Progenitor cell of endocrine pancreas (in vitro differentiated cells): Measurements from ENCODE around the gene TIMM44. TPM values are rescaled to one million over a fixed set of nuclear protein-coding genes. Genes with fewer than 3 reads are reported as not detected.

ENCODE experiments used
- DNase-seq: peaks from one replicate; pipeline ENCODE4 v3.0.0; 2021; ENCODE audit warnings: low spot score; ENCODE audit not compliant: unreplicated experiment
- H3K27ac Mint-ChIP-seq: 2 replicates; pipeline ENCODE4 v1.8.0; 2021; ENCODE audit warnings: mild to moderate bottlenecking, moderate library complexity, mixed read lengths
- H3K27me3 Mint-ChIP-seq: 2 replicates; pipeline ENCODE4 v1.8.0; 2021; ENCODE audit warnings: mixed read lengths
- H3K36me3 Mint-ChIP-seq: 2 replicates; pipeline ENCODE4 v1.8.0; 2022; ENCODE audit warnings: mixed read lengths; ENCODE audit not compliant: insufficient read depth
- H3K4me1 Mint-ChIP-seq: 2 replicates; pipeline ENCODE4 v1.8.0; 2021; ENCODE audit warnings: low read depth, mixed read lengths
- H3K4me3 Mint-ChIP-seq: 2 replicates; pipeline ENCODE4 v1.8.0; 2021; ENCODE audit warnings: low read depth, mild to moderate bottlenecking, moderate library complexity, mixed read lengths
- H3K9me3 Mint-ChIP-seq: 2 replicates; pipeline ENCODE4 v1.8.0; 2021; ENCODE audit warnings: low read depth, mixed read lengths
- total RNA-seq: library from RNA; stranded (reverse); gene quantifications from 2 replicates; pipeline ENCODE4 v1.2.1, GENCODE V29; 2021
- TF ChIP-seq, protein P1 (sequence below): fragments of 200-600 bp; sonication (generic); IDR thresholded peaks from one replicate; pipeline ENCODE4 v1.5.0; 2021; ENCODE audit warnings: antibody characterized with exemption, mild to moderate bottlenecking; ENCODE audit not compliant: unreplicated experiment

The TIMM44 gene
- total RNA-seq, 1 donor from 2014 or later, result 75.2 TPM

DNA sequence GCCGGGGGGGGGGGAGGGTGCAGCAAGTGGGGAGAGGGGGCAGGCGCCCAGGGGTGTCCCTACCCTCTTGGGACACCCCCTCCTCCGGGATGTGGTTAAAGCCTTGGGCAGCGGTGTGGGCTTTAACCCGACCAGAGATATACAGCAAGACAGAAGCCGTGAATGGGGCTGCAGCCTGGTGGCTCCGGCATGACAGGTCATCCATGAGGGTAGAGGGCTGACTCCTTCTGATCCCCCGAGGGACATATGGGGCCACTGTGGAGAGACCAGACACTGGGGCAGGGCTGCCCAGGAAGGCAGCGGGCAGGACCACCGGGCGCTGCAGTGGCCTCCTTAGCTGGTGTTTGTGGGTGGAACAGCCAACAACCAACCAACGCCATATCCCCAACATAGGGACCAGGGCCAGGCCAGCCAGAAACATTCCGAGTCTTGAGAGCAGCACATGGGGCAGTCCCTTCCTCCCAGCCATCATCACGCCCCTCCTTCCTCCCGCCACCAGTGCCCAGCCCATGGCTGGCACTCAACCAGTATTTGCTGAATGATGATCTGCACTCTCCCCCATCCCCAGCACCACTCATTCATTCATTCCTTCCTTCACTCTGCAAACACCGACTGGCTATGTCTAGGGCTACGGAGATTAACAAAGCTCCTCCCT is 43.8 kb upstream of the TIMM44 start:
- Mint-ChIP-seq H3K9me3 (no peaks in the 10 kb centered on the region), H3K27ac (no peak overlapping the region), H3K36me3 (peaks cover 21% of the 10 kb centered on the region), H3K4me3 (no peak overlapping the region), H3K4me1 (no peaks in the 10 kb centered on the region), H3K27me3 (no peaks in the 10 kb centered on the region)
- TF ChIP-seq, protein P1, sequence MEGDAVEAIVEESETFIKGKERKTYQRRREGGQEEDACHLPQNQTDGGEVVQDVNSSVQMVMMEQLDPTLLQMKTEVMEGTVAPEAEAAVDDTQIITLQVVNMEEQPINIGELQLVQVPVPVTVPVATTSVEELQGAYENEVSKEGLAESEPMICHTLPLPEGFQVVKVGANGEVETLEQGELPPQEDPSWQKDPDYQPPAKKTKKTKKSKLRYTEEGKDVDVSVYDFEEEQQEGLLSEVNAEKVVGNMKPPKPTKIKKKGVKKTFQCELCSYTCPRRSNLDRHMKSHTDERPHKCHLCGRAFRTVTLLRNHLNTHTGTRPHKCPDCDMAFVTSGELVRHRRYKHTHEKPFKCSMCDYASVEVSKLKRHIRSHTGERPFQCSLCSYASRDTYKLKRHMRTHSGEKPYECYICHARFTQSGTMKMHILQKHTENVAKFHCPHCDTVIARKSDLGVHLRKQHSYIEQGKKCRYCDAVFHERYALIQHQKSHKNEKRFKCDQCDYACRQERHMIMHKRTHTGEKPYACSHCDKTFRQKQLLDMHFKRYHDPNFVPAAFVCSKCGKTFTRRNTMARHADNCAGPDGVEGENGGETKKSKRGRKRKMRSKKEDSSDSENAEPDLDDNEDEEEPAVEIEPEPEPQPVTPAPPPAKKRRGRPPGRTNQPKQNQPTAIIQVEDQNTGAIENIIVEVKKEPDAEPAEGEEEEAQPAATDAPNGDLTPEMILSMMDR, result no peak
- no peak for DNase-seq

DNA sequence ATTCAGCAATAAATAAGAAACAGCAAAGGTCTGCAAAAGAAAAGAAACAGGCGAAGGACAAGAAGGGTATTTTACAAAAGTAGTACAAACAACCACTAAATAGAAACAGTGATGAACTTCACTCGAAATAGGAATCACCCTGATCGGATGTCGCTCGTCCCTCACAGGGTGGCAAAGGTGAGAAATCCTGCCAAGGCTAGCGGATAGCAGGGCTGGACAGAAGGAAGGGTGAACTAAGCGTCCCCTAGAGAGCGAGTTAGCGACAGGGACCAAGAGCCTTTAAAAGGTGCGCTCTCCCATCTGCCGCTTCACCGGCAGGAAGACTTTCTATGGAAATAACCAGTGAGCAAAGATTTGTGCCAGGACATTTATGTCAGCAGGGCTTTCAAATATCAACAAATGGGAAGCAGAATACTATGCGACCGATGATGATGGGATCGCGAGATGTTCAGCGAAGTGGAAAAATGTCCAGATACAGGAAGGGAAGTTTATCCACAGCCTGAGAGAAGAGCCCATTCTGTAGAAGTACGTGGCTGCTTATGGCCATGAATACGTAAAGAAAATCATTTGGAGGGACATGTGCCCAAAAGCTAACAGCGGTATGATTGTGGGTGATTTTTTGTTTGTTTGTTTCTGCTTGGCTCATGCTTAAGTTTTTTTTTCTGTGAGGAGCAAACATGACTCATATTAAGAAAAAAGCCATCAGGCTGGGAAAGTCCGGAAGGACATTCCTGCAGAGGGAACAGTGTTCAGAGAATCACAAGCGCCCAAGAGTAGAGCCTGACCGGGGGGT is 43.1 kb upstream of the TIMM44 start:
- Mint-ChIP-seq H3K4me1 (no peaks in the 10 kb centered on the region), H3K27me3 (no peaks in the 10 kb centered on the region), H3K9me3 (no peaks in the 10 kb centered on the region), H3K4me3 (no peak overlapping the region), H3K36me3 (peaks cover 23% of the 10 kb centered on the region), H3K27ac (peak overlapping the region; percentile 34)
- TF ChIP-seq, protein P1, result no peak
- DNase-seq, result no peak

DNA sequence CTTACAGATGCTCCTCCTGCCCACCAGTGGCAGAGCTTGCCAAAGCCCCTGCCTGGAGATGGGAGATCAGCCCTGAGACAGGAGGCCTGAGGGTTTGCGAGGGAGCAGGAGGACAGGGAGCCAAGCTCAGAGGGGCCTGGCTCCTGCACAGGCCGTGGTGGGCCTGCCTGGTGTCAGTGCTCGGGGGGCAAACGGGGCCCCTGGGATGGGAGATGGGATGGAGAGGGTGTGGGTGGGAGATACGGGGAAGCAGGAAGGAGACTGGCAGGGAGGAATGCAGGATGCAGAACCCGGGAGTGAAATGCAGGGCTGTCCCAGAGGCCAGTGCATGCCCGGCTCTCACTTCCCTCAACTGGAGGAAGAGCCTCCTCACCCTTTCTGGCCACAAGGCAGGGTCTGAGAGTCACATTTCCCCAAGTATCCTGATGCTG is 42.0 kb upstream of the TIMM44 start:
- no peak for DNase-seq
- TF ChIP-seq, protein P1, result no peak
- Mint-ChIP-seq H3K36me3 (peaks cover 24% of the 10 kb centered on the region), H3K27me3 (no peaks in the 10 kb centered on the region), H3K4me3 (no peak overlapping the region), H3K27ac (no peak overlapping the region), H3K4me1 (no peaks in the 10 kb centered on the region), H3K9me3 (no peaks in the 10 kb centered on the region)

DNA sequence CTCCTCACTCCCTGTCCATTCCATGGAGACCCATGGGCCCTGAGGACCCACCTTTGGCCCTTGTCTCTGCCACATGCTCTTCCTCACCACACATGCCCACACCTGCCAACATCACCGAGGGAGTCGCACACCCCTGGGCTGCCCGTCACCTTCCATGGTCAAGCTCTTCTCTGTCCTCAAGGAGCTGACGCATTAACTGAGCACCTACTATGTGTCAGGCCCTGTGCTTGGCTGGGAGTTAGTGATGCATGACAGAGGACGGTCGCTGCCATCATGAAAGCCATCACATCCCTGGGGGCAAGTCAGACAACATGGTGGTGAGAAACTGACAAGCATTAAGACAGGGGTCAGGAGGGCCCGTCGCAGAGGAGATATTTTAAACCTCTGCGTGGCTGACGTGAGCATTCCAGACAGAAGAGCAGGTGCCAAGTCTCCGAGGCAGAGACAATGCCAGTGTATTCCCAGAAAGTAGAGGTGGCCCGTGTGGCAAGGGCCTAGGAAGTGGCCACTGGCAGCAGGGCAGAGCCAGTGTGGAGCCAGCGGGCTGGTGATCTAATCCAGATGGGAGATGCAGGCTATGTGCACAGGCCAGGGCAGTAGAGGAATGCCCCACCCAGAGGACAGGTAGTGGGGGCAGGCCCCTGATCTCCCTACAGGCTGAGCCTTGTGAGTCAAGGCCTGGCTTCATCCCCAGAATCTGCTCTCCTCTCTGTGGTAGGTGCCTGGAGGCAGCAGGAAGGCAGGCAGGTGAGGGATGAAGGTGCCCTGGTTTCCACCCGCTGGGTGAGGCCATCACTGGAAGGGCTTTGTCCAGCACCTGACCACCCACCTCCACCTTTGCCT is 40.8 kb upstream of the TIMM44 start:
- Mint-ChIP-seq H3K27ac (no peak overlapping the region), H3K4me3 (no peak overlapping the region), H3K36me3 (peaks cover 26% of the 10 kb centered on the region), H3K9me3 (no peaks in the 10 kb centered on the region), H3K4me1 (no peaks in the 10 kb centered on the region), H3K27me3 (no peaks in the 10 kb centered on the region)
- TF ChIP-seq, protein P1, result no peak
- DNase-seq, result no peak
